Kidney (tissue), 14 donors: ENCODE results near the gene SPON1. TPM values are rescaled to one million over a fixed set of nuclear protein-coding genes. Genes with fewer than 3 reads are reported as not detected.
A peak's percentile ranks its signal among the peaks of the same experiment; 100 is the strongest.

Experiments
- DNase-seq, 5 donors: peaks; one replicate each; pipeline ENCODE4 v3.0.0-alpha.2; 2013 to 2020
- FAIRE-seq: peaks from 2 replicates; lab custom pipeline; 2012; peaks lifted over from hg19 to GRCh38; lab: Jason Lieb, UNC
- H3K27ac ChIP-seq, 2 donors: one replicate each; pipeline ENCODE4 v1.7.0; 2013; ENCODE audit warnings: low read depth in 2 of 2, low read length in 2 of 2, inconsistent platforms in 1 of 2
- H3K27me3 ChIP-seq: one replicate; pipeline ENCODE4 v1.7.1; 2013; ENCODE audit warnings: low read length, inconsistent platforms; ENCODE audit not compliant: control insufficient read depth, insufficient read depth
- H3K36me3 ChIP-seq, 3 donors: one replicate each; pipeline versions ENCODE4 v1.7.0 to v1.7.1; 2013; ENCODE audit warnings: low read length in 3 of 3, control low read depth in 1 of 3, inconsistent platforms in 1 of 3; ENCODE audit not compliant: insufficient read depth in 3 of 3, control insufficient read depth in 2 of 3
- H3K4me1 ChIP-seq, 3 donors: one replicate each; pipeline versions ENCODE4 v1.7.0 to v1.7.1; 2013; ENCODE audit warnings: low read length in 3 of 3, inconsistent platforms in 1 of 3, low read depth in 1 of 3; ENCODE audit not compliant: control insufficient read depth in 2 of 3, insufficient read depth in 2 of 3
- H3K4me3 ChIP-seq, 3 donors: one replicate each; pipeline versions ENCODE4 v1.7.0 to v1.8.1; 2013; ENCODE audit warnings: low read length in 3 of 3, control low read depth in 1 of 3, inconsistent platforms in 1 of 3
- H3K9ac ChIP-seq, 3 donors: one replicate each; pipeline versions ENCODE4 v1.7.0 to v1.7.1; 2013; ENCODE audit warnings: low read length in 3 of 3, control low read depth in 1 of 3, inconsistent platforms in 1 of 3
- H3K9me3 ChIP-seq, 3 donors: one replicate each; pipeline versions ENCODE4 v1.7.0 to v1.7.1; 2013; ENCODE audit warnings: low read length in 3 of 3, control low read depth in 1 of 3, inconsistent platforms in 1 of 3; ENCODE audit not compliant: control insufficient read depth in 2 of 3, insufficient read depth in 1 of 3
- CTCF ChIP-seq: IDR thresholded peaks from 3 replicates; pipeline ENCODE4 v1.5.1; 2012; ENCODE audit warnings: mild to moderate bottlenecking, moderate library complexity, borderline replicate concordance; ENCODE audit not compliant: insufficient read depth; ENCODE audit errors: extremely low read depth
- intact Hi-C: fragments of 100-400 bp; cut with DNase I; formaldehyde crosslinking; loops from one replicate; pipeline ENCODE4 v1.11.1; 2022
- polyA plus RNA-seq: library from polyadenylated mRNA; stranded (reverse); fragments of 350-450 nt; fragmentation: Illumina TruSeq; extraction: RNeasy Lipid Tissue Mini Kit (QIAGEN cat#74804); gene quantifications from one replicate; pipeline ENCODE4 v1.2.3, GENCODE V29; 2014; ENCODE audit warnings: low read depth, low replicate concordance; ENCODE audit not compliant: insufficient read depth
- total RNA-seq: library from RNA; stranded (reverse); fragmentation: NEBNext Ultra II Directional; extraction: Animal tissue kit (Norgen Biotek cat#: 25700); gene quantifications from one replicate; pipeline ENCODE4 v1.2.1, GENCODE V29; 2021
- donor health status: control.
- donor health status: control.
- donor health status: control.
- donor health status: control.
- donor health status: control.
- donor health status: DM: yes; HTN: yes; CAD: no.
- donor health status: Normal renal cell carcinoma (clear cell type).

The SPON1 gene
- total and polyA plus RNA-seq, 2 donors from 2014 or later: 3.8 to 77.9 TPM

DNA sequence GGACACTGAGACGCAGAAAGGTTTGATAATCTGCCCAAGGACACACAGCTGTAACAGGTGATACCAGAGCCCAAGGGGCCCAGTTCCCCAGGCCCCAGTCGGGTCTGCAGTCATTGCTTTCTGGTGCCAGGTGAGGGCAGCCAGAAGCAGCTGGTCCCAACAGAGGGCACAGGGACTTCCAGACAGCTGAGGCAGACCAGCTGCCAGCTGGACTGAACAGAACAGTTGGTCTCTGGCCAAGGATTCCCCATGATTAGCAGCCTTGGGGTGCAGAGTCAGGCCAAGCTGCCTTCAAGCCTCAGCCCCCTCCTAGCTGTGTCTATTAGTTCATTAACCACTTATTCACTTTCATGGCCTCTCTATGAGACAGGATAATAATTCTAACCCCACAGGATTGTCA lies 290.9 kb downstream of the SPON1 start:
- TF ChIP-seq CTCF: no peak
- intact Hi-C loops: loop anchor here (5.0 kb wide), 1 partner anchor 296 kb away; no protein-coding TSS in a partner anchor

GRCh38 chr11:14253840-14254239 lies 291.3 kb downstream of the SPON1 start:
- no peaks in the 10 kb centered on the region for H3K36me3 ChIP-seq
- H3K4me1 ChIP-seq: peaks cover 0 to 3% (median 0%) of the 10 kb centered on the region in 3 donors
- no peaks in the 10 kb centered on the region for H3K27me3 ChIP-seq
- H3K27ac ChIP-seq: no peak overlapping the region
- H3K4me3 ChIP-seq: no peak overlapping the region
- FAIRE-seq: no peak
- H3K9ac ChIP-seq: no peak overlapping the region
- peak in 1 of 5 donors; percentile 38 for DNase-seq
- H3K9me3 ChIP-seq: no peaks in the 10 kb centered on the region
- no peak for TF ChIP-seq CTCF
- intact Hi-C loops: loop anchor here (5.0 kb wide), 1 partner anchor 297 kb away; no protein-coding TSS in a partner anchor

More for the DNA sequence above, 290.9 kb downstream of the SPON1 start:
- DNase-seq (peak in 1 of 5 donors; percentile 53), FAIRE-seq (no peak)
- Histone ChIP-seq H3K4me1 (peaks cover 0 to 6% (median 0%) of the 10 kb centered on the region in 3 donors), H3K36me3 (no peaks in the 10 kb centered on the region), H3K9me3 (no peaks in the 10 kb centered on the region), H3K27ac (no peak overlapping the region), H3K27me3 (no peaks in the 10 kb centered on the region), H3K9ac (no peak overlapping the region), H3K4me3 (no peak overlapping the region)

DNA sequence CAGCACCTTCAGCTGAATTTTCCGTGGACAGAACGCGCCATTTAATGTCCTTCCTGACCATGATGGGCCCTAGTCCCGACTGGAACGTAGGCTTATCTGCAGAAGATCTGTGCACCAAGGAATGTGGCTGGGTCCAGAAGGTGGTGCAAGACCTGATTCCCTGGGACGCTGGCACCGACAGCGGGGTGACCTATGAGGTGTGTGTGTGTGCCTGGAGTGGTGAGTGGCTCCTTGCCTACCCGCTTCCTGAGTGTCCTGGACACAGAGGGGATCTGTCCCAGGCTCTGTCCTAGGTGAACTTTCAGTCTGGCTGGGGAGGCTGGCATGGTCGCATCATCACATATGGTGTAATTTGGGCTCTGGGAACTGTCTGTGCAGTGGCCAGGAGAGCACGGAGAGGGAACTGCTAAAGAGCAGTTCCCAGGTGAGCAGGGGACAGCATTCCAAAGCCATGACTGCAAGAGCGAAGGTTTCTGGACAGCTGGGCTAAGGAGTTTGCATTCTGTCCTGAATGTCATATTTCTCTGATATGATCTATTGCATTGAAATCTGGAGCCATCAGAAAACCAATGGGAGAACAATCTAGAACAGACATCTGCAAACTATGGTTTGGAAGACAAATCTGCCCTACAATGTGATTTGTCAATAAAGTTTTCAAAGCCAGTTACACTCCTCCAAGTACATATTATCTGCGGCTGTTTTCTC lies 292.2 kb downstream of the SPON1 start:
- Histone ChIP-seq H3K9me3 (no peaks in the 10 kb centered on the region), H3K9ac (no peak overlapping the region), H3K27ac (no peak overlapping the region), H3K27me3 (no peaks in the 10 kb centered on the region), H3K4me1 (no peaks in the 10 kb centered on the region), H3K4me3 (no peak overlapping the region), H3K36me3 (no peaks in the 10 kb centered on the region)
- DNase-seq: no peak
- intact Hi-C loops: loop anchor here (5.0 kb wide), 1 partner anchor 297 kb away; no protein-coding TSS in a partner anchor
- no peak for FAIRE-seq
- no peak for TF ChIP-seq CTCF

GRCh38 chr11:14255238-14255534 lies 292.7 kb downstream of the SPON1 start:
- H3K4me1 ChIP-seq: no peaks in the 10 kb centered on the region
- no peak overlapping the region for H3K4me3 ChIP-seq
- no peak for TF ChIP-seq CTCF
- no peaks in the 10 kb centered on the region for H3K27me3 ChIP-seq
- intact Hi-C loops: no loop called here
- H3K9me3 ChIP-seq: no peaks in the 10 kb centered on the region
- H3K36me3 ChIP-seq: no peaks in the 10 kb centered on the region
- FAIRE-seq: no peak
- DNase-seq: no peak
- no peak overlapping the region for H3K27ac ChIP-seq
- no peak overlapping the region for H3K9ac ChIP-seq
